Activated B cell treated with CpG ODN at 0.5 μM for 24 hours (primary cell): ENCODE results near the gene PPP6R3. TPM values are rescaled to one million over a fixed set of nuclear protein-coding genes. Genes with fewer than 3 reads are reported as not detected.
"Not testable (repeated sequence)": the region's sequence is repeated elsewhere in the genome, so short reads cannot be mapped to it uniquely, and the experiment has no call there.

Experiments used
- ATAC-seq: fragments of 200-7000 bp; cut with Tn5 transposase; one replicate; pipeline ENCODE4 v1.10.0; 2021; ENCODE audit warnings: low read depth, mild to moderate bottlenecking, moderate library complexity
- CTCF ChIA-PET: fragments of 350-600 bp; sonication (Branson Sonifier 250); formaldehyde crosslinking; loops from one replicate; lab custom pipeline; 2021; ENCODE audit warnings: antibody characterized with exemption; lab: Charles Lee
- POLR2A ChIA-PET: fragments of 350-600 bp; sonication (Branson Sonifier 250); formaldehyde crosslinking; loops from one replicate; lab custom pipeline; 2021; ENCODE audit warnings: antibody characterized with exemption; lab: Charles Lee
- DNase-seq: peaks from one replicate; pipeline ENCODE4 v3.0.0; 2022
- H3K27ac Mint-ChIP-seq: one replicate; pipeline ENCODE4 v1.8.0; 2020; ENCODE audit warnings: mixed read lengths
- H3K27me3 Mint-ChIP-seq: one replicate; pipeline ENCODE4 v1.8.0; 2021; ENCODE audit warnings: mixed read lengths
- H3K36me3 Mint-ChIP-seq: one replicate; pipeline ENCODE4 v1.8.0; 2021; ENCODE audit warnings: low read depth, mixed read lengths
- H3K4me1 Mint-ChIP-seq: one replicate; pipeline ENCODE4 v1.8.0; 2021; ENCODE audit warnings: mixed read lengths
- H3K4me3 Mint-ChIP-seq: one replicate; pipeline ENCODE4 v1.8.0; 2020; ENCODE audit warnings: mild to moderate bottlenecking, mixed read lengths
- H3K9me3 Mint-ChIP-seq: one replicate; pipeline ENCODE4 v1.8.0; 2020; ENCODE audit warnings: mixed read lengths
- intact Hi-C: fragments of 100-400 bp; cut with micrococcal nuclease; formaldehyde crosslinking; loops from one replicate; pipeline ENCODE4 v1.15.1; 2024
- total RNA-seq: library from RNA; stranded (reverse); gene quantifications from 2 replicates; pipeline ENCODE4 v1.2.3, GENCODE V29; 2022
- TF ChIP-seq, protein P1 (sequence below): fragments of 200-600 bp; IDR thresholded peaks from one replicate; pipeline ENCODE4 v1.8.0; 2022; ENCODE audit warnings: antibody characterized with exemption, mild to moderate bottlenecking

PPP6R3 gene
- total RNA-seq, 1 donor from 2014 or later = 147 TPM

DNA sequence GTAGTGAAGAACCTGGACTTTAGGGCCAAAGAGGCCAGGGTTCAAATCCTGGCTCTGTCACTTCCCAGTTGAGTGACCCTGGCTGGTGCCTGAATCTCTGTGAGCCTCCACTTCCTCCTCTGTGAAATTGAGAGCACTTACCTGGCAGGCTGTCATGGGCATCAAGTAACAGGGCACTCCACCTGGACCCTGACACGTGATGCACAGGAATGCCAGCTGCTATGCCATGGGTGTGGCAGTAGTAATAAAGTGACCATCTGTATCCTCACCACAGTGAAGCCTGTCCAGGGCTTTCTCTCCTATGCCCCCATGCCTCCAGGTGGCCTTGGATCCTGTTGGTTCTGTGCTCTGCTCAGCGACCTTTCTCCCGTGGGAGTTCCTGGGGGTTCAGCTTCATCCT, 29.8 kb upstream of the PPP6R3 start:
- Mint-ChIP-seq H3K9me3 (peaks cover 6% of the 10 kb centered on the region), H3K36me3 (peaks cover 15% of the 10 kb centered on the region), H3K4me3 (no peak overlapping the region), H3K4me1 (no peaks in the 10 kb centered on the region), H3K27ac (no peak overlapping the region), H3K27me3 (no peaks in the 10 kb centered on the region)
- ATAC-seq = no peak
- intact Hi-C loops = no loop called here
- POLR2A ChIA-PET = no interaction called here
- DNase-seq = no peak
- CTCF ChIA-PET = no interaction called here
- TF ChIP-seq, protein P1, sequence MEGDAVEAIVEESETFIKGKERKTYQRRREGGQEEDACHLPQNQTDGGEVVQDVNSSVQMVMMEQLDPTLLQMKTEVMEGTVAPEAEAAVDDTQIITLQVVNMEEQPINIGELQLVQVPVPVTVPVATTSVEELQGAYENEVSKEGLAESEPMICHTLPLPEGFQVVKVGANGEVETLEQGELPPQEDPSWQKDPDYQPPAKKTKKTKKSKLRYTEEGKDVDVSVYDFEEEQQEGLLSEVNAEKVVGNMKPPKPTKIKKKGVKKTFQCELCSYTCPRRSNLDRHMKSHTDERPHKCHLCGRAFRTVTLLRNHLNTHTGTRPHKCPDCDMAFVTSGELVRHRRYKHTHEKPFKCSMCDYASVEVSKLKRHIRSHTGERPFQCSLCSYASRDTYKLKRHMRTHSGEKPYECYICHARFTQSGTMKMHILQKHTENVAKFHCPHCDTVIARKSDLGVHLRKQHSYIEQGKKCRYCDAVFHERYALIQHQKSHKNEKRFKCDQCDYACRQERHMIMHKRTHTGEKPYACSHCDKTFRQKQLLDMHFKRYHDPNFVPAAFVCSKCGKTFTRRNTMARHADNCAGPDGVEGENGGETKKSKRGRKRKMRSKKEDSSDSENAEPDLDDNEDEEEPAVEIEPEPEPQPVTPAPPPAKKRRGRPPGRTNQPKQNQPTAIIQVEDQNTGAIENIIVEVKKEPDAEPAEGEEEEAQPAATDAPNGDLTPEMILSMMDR = no peak

DNA sequence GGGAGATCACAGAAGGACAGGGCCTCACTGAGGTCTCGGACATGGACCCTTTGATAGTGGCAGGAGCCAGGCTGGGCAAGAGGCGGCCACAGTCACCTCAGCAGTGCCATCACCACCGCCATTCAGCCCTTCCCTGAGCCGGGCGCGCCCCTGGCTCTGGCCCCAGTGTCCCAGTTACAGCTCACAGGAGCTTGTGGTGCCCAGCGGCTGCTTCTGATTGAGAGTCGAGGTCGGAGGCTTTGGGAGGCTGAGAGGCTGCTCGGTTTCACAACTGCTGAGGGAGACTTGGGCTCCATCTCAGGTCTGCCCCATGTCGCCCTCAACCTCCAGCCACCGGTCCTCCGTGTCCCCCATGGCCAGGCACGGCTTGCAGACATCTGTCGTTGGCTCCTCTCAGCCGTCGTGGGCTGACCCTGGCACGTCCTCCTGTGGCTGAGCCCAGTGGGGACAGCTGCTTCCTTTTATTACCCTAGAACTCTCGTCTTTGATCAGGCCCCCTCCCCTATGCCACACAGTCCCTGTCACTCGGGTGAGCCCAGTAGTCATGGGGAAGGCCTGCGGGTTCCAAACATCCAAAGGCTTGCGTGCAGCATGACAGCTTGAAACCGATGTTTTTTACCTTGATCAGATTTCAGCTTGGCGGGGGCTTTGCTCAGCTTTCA, 28.4 kb upstream of the PPP6R3 start:
- no peak overlapping the region for H3K4me3 Mint-ChIP-seq
- TF ChIP-seq, protein P1 = no peak

DNA sequence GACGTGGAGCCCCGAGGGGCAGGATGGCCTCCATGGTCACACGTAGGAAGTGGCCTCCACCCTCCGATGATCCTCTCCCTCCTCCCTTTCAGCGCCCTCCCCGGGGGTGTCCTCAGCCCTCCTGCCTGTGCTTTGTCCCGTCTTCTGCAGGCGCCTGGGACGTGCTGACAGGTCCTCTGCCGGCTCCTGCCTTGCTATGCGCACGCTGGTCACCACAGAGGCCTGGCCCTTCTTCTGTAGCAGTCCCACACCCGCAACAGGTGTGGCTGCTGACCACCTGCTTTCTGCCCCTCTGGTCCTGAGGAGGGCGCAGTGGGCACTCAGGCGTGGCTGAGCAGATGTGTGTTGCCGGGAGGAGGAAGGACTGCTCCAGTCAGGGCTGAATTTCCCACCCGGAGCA, 27.7 kb upstream of the PPP6R3 start:
- no peaks in the 10 kb centered on the region for H3K4me1 Mint-ChIP-seq
- intact Hi-C loops = no loop called here

More for the DNA sequence above, 28.4 kb upstream of the PPP6R3 start:
- Mint-ChIP-seq H3K9me3 (peaks cover 6% of the 10 kb centered on the region), H3K27ac (no peak overlapping the region), H3K27me3 (no peaks in the 10 kb centered on the region), H3K4me1 (no peaks in the 10 kb centered on the region), H3K36me3 (peaks cover 15% of the 10 kb centered on the region)
- CTCF ChIA-PET = no interaction called here
- DNase-seq = no peak
- ATAC-seq = no peak
- POLR2A ChIA-PET = no interaction called here
- intact Hi-C loops = no loop called here

DNA sequence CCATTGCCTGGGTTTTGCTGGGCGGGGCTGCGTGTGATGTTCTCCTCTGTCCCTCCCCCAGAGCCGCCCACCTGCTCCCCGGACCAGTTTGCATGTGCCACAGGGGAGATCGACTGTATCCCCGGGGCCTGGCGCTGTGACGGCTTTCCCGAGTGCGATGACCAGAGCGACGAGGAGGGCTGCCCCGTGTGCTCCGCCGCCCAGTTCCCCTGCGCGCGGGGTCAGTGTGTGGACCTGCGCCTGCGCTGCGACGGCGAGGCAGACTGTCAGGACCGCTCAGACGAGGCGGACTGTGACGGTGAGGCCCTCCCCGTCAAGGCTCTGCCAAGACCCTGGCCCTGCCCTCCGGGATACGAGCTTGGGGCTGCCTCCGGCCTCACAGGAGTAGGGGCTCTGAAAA, 27.0 kb upstream of the PPP6R3 start:
- H3K36me3 Mint-ChIP-seq = peaks cover 13% of the 10 kb centered on the region
- no peak overlapping the region for H3K4me3 Mint-ChIP-seq
- TF ChIP-seq, protein P1 = no peak
- intact Hi-C loops = no loop called here
- ChIA-PET POLR2A (no interaction called here), CTCF (no interaction called here)
- H3K27ac Mint-ChIP-seq = no peak overlapping the region
- DNase-seq (no peak), ATAC-seq (no peak)
- no peaks in the 10 kb centered on the region for H3K27me3 Mint-ChIP-seq
- peaks cover 4% of the 10 kb centered on the region for H3K9me3 Mint-ChIP-seq
- no peaks in the 10 kb centered on the region for H3K4me1 Mint-ChIP-seq

More for the DNA sequence above, 27.7 kb upstream of the PPP6R3 start:
- H3K9me3 Mint-ChIP-seq = peaks cover 6% of the 10 kb centered on the region
- TF ChIP-seq, protein P1 = no peak
- no peak overlapping the region for H3K4me3 Mint-ChIP-seq
- no peak for ATAC-seq
- H3K27me3 Mint-ChIP-seq = no peaks in the 10 kb centered on the region
- CTCF ChIA-PET = no interaction called here
- POLR2A ChIA-PET = no interaction called here
- no peak for DNase-seq
- no peak overlapping the region for H3K27ac Mint-ChIP-seq
- peaks cover 15% of the 10 kb centered on the region for H3K36me3 Mint-ChIP-seq

DNA sequence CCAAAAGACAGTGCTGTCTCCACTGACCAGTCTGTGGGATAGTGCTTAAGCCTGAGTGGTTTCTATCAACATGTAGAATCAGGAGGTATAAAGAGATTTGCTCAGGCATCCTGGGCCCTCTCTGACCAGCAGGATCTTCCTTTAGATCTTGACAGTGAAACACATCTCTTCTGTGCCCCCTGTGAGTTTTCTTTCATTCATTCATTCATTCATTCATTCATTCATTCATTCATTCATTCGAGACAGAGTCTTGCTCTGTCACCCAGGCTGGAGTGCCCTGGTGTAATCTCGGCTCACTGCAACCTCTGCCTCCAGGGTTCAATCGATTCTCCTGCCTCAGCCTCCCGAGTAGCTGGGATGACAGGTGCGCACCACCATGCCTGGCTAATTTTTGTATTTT, 26.4 kb upstream of the PPP6R3 start:
- DNase-seq, ATAC-seq, intact Hi-C loops, H3K4me3 Mint-ChIP-seq, CTCF ChIA-PET, H3K27me3 Mint-ChIP-seq, H3K4me1 Mint-ChIP-seq, H3K9me3 Mint-ChIP-seq, POLR2A ChIA-PET, H3K27ac Mint-ChIP-seq: not testable (repeated sequence)
- peaks cover 12% of the 10 kb centered on the region for H3K36me3 Mint-ChIP-seq
